ENCODE data around the gene PSME3IP1.

PSME3IP1 gene

GRCh38 chr16:57166451-57166850 is 19.4 kb downstream of the PSME3IP1 start:
- no peak for TF ChIP-seq EZH2phosphoT487 (IDR thresholded peaks at IDR 0.05; ENCODE audit: borderline replicate concordance, low read length)
- TF ChIP-seq CTCF (IDR thresholded peaks at IDR 0.05; ENCODE audit: low read depth, low read length, poor library complexity, severe bottlenecking), result no peak
- Histone ChIP-seq H3K4me1 (ENCODE audit: control insufficient read depth, low read length) (no peaks in the 10 kb centered on the region), H3K4me3 (ENCODE audit: low read length) (no peak overlapping the region), H3K27ac (ENCODE audit: low read depth, low read length) (no peak overlapping the region), H4K20me1 (ENCODE audit: control insufficient read depth, insufficient read depth, low read depth, low read length) (no peaks in the 10 kb centered on the region), H3K9me2 (replicated peaks; ENCODE audit: control insufficient read depth, low read length) (no peaks in the 10 kb centered on the region), H3K4me2 (ENCODE audit: low read length) (no peak overlapping the region), H3F3A (ENCODE audit: control insufficient read depth, insufficient read depth) (no peaks in the 10 kb centered on the region; the same call in 1 of the 2 replicates), H3K79me2 (ENCODE audit: control insufficient read depth, low read length) (no peaks in the 10 kb centered on the region), H3K36me3 (ENCODE audit: control insufficient read depth, low read length) (peaks cover 76% of the 10 kb centered on the region), H3K27me3 (ENCODE audit: control insufficient read depth, low read length) (no peaks in the 10 kb centered on the region), H3K9me3 (ENCODE audit: control insufficient read depth, insufficient read depth, low read length) (no peaks in the 10 kb centered on the region)

GRCh38 chr16:57165938-57166337 is 19.9 kb downstream of the PSME3IP1 start:
- Histone ChIP-seq H4K20me1 (ENCODE audit: control insufficient read depth, insufficient read depth, low read depth, low read length) (no peaks in the 10 kb centered on the region), H3K27me3 (ENCODE audit: control insufficient read depth, low read length) (no peaks in the 10 kb centered on the region), H3K36me3 (ENCODE audit: control insufficient read depth, low read length) (peaks cover 74% of the 10 kb centered on the region), H3K4me1 (ENCODE audit: control insufficient read depth, low read length) (no peaks in the 10 kb centered on the region), H3F3A (ENCODE audit: control insufficient read depth, insufficient read depth) (no peaks in the 10 kb centered on the region; the same call in 1 of the 2 replicates), H3K4me3 (ENCODE audit: low read length) (no peak overlapping the region), H3K9me2 (replicated peaks; ENCODE audit: control insufficient read depth, low read length) (no peaks in the 10 kb centered on the region), H3K9me3 (ENCODE audit: control insufficient read depth, insufficient read depth, low read length) (no peaks in the 10 kb centered on the region), H3K79me2 (ENCODE audit: control insufficient read depth, low read length) (no peaks in the 10 kb centered on the region), H3K4me2 (ENCODE audit: low read length) (no peak overlapping the region), H3K27ac (ENCODE audit: low read depth, low read length) (no peak overlapping the region)
- TF ChIP-seq EZH2phosphoT487 (IDR thresholded peaks at IDR 0.05; ENCODE audit: borderline replicate concordance, low read length) (no peak), CTCF (IDR thresholded peaks at IDR 0.05; ENCODE audit: low read depth, low read length, poor library complexity, severe bottlenecking) (no peak)

- Histone ChIP-seq H4K20me1 (ENCODE audit: control insufficient read depth, insufficient read depth, low read depth, low read length) (no peaks in the 10 kb centered on the region), H3F3A (ENCODE audit: control insufficient read depth, insufficient read depth) (no peaks in the 10 kb centered on the region; the same call in 1 of the 2 replicates), H3K27me3 (ENCODE audit: control insufficient read depth, low read length) (no peaks in the 10 kb centered on the region), H3K9me3 (ENCODE audit: control insufficient read depth, insufficient read depth, low read length) (no peaks in the 10 kb centered on the region), H3K4me1 (ENCODE audit: control insufficient read depth, low read length) (no peaks in the 10 kb centered on the region), H3K9me2 (replicated peaks; ENCODE audit: control insufficient read depth, low read length) (no peaks in the 10 kb centered on the region), H3K4me2 (ENCODE audit: low read length) (no peak overlapping the region), H3K4me3 (ENCODE audit: low read length) (no peak overlapping the region), H3K27ac (ENCODE audit: low read depth, low read length) (no peak overlapping the region), H3K79me2 (ENCODE audit: control insufficient read depth, low read length) (no peaks in the 10 kb centered on the region), H3K36me3 (ENCODE audit: control insufficient read depth, low read length) (peaks cover 74% of the 10 kb centered on the region)
- no peak for TF ChIP-seq EZH2phosphoT487 (IDR thresholded peaks at IDR 0.05; ENCODE audit: borderline replicate concordance, low read length)
- TF ChIP-seq CTCF (IDR thresholded peaks at IDR 0.05; ENCODE audit: low read depth, low read length, poor library complexity, severe bottlenecking), result no peak
Observed at GRCh38 chr16:57165483-57165882, 20.4 kb downstream of the PSME3IP1 start.

Measured in DOHH2 (cell line).